GM12875 (cell line): Measurements from ENCODE around the gene PTPRD.

Experiments used
- H3K4me3 ChIP-seq: one replicate; pipeline ENCODE4 v1.5.1; 2011; ENCODE audit warnings: low read depth, low read length, control low read depth
- TF ChIP-seq, protein P1 (sequence below): IDR thresholded peaks from 2 replicates; pipeline ENCODE4 v1.5.1; 2011; ENCODE audit warnings: low read depth, mild to moderate bottlenecking, control low read depth, inconsistent platforms, low read length, moderate library complexity, borderline replicate concordance; ENCODE audit not compliant: insufficient read depth

Gene PTPRD

DNA sequence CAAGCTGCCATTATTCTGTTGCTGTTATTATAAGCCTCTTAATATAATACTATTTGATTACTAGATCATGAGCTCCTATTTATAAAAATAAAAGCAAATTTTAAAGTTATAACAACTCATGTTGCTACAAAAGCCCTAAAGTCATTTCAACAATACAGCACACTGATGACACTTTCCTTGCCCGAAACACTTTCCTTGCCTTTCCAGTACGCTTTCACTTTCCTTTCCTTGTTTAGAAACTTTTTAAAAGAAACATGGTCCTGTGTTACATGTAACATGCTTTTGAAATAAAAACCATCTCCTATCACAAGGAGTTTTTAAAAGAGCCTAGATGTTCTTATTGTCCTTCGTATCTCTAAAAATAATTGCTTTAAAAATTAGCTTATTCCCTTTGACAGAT, 688.4 kb downstream of the PTPRD start:
- H3K4me3 ChIP-seq, result no peak overlapping the region
- TF ChIP-seq, protein P1, sequence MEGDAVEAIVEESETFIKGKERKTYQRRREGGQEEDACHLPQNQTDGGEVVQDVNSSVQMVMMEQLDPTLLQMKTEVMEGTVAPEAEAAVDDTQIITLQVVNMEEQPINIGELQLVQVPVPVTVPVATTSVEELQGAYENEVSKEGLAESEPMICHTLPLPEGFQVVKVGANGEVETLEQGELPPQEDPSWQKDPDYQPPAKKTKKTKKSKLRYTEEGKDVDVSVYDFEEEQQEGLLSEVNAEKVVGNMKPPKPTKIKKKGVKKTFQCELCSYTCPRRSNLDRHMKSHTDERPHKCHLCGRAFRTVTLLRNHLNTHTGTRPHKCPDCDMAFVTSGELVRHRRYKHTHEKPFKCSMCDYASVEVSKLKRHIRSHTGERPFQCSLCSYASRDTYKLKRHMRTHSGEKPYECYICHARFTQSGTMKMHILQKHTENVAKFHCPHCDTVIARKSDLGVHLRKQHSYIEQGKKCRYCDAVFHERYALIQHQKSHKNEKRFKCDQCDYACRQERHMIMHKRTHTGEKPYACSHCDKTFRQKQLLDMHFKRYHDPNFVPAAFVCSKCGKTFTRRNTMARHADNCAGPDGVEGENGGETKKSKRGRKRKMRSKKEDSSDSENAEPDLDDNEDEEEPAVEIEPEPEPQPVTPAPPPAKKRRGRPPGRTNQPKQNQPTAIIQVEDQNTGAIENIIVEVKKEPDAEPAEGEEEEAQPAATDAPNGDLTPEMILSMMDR, result no peak

- H3K4me3 ChIP-seq, result no peak overlapping the region
- TF ChIP-seq, protein P1, result no peak
Observed at GRCh38 chr9:9921805-9922204, 691.0 kb downstream of the PTPRD start.

DNA sequence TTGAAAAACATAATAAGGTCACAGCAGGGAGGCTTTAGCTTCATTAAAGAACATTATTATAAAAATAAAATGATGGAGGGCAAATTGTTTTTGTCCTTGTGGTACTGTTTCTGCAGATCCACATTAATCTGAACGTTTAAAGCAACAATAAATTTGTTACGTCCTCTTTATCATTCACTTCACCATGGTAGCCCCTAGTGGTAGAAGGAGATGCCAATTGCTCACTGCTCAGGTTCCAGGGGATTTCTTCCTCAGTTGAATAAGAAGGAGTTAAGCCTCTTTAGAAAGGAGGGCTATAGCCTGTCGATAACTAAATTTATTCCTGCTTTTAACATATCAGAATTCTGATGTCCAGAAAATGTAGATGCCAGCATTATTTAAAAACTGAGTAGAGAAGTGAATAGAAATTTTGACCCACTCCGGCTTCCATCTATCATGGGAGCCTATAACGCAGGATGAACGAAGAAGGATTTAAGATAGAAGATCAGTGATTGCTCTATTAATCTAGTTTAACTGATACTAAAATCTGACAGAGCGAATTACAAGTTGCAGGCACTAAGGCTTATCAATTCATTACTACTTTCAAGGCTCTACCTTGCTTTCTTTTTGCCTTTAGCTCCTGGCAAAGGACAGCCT, 692.3 kb downstream of the PTPRD start:
- TF ChIP-seq, protein P1, result peak; percentile 20; the same call in 1 of the 2 replicates
- no peak overlapping the region for H3K4me3 ChIP-seq

DNA sequence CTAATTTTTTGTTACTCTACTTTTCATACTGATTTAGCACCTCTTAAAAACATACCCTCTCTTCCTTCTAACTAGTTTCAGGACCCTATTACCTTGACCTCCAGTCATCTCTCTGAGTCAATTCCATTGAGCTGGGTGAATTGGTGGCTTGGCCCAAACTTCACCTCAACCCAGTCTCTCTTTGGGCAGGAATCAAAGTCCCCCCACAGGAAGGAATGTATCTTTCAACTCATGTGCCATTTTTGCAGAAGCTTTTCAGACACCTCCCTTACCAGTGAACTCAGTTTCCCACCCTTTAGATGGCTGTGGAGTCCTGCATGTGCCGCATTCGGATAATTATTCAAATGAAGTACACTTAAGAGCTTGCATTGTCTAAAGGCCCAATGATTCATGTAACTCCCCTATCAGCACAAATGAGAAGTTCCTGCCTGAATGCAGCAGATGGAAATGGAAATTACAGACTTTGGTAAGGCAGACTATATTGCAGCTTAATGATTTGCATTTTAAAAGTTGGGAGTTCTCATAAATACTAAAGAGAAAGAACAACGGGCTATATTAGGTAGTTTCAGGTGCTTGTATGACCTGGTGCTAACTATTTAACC, 693.5 kb downstream of the PTPRD start:
- H3K4me3 ChIP-seq, result no peak overlapping the region
- TF ChIP-seq, protein P1, result no peak

DNA sequence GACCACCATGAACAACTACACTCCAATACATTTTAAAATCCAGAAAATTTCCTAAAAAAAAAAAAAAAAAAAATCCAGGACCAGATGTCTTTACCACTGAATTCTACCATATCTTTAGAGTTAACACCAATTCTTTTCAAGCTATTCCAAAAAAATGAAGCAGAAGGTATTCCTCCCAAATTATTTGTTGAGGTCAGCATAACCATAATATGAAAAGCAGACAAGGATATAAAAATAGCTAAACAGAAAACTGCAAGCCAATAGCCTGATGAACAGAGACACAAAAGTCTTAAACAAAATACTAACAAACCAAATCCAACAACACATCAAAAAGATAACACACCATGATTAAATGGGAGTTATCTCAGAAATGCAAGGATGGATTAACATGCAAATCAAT, 695.4 kb downstream of the PTPRD start:
- no peak overlapping the region for H3K4me3 ChIP-seq
- TF ChIP-seq, protein P1, result no peak

DNA sequence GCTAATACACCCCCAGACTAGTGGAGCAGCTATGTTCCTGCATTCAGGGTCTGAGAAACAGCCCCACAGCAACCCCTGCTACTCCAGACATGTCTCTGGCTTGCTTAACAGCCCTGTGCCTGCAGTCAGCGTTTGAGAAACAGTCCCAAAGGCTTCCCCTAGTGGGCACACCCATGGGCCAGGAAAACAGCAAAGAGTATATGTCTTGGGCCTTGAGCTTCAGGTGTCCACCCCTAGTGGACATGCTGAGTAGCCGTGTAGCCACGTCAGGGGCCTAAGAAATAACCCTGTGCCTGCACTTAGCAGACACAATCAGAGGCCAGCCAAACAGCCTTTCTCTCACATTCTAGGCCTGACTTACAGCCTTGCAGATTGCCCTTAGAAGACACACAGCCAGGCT, 698.6 kb downstream of the PTPRD start:
- TF ChIP-seq, protein P1, result no peak
- no peak overlapping the region for H3K4me3 ChIP-seq

- TF ChIP-seq, protein P1, result no peak
- H3K4me3 ChIP-seq, result no peak overlapping the region
Observed at GRCh38 chr9:9913276-9913832, 699.4 kb downstream of the PTPRD start.
